Epithelial cell of esophagus (primary cell): Measurements from ENCODE around the gene MCM5.

Source experiments
- DNase-seq: peaks from one replicate; pipeline ENCODE4 v3.0.0; 2010; ENCODE audit warnings: low read depth
- H3K4me3 ChIP-seq: 2 replicates; pipeline ENCODE4 v1.5.1; 2011; ENCODE audit warnings: mild to moderate bottlenecking, low read length, control low read depth
- CTCF ChIP-seq: IDR thresholded peaks from 2 replicates; pipeline ENCODE4 v1.5.1; 2011; ENCODE audit warnings: low read depth, mild to moderate bottlenecking, low read length, control low read depth, inconsistent platforms; ENCODE audit not compliant: insufficient read depth; ENCODE audit errors: missing control alignments

MCM5 gene

GRCh38 chr22:35369996-35370395 lies 29.9 kb upstream of the MCM5 start:
- H3K4me3 ChIP-seq: no peak overlapping the region
- no peak for DNase-seq
- TF ChIP-seq CTCF: no peak

- TF ChIP-seq CTCF: no peak
- no peak for DNase-seq
These were observed 26.2 kb upstream of the MCM5 start for GRCh38 chr22:35373781-35374180.

GRCh38 chr22:35375031-35375430 lies 24.9 kb upstream of the MCM5 start:
- TF ChIP-seq CTCF: no peak
- H3K4me3 ChIP-seq: no peak overlapping the region
- no peak for DNase-seq

More at GRCh38 chr22:35373781-35374180, 26.2 kb upstream of the MCM5 start:
- H3K4me3 ChIP-seq: no peak overlapping the region

GRCh38 chr22:35375526-35375925 lies 24.4 kb upstream of the MCM5 start:
- TF ChIP-seq CTCF: no peak
- no peak overlapping the region for H3K4me3 ChIP-seq
- DNase-seq: no peak

- peak; percentile 94 for DNase-seq
- no peak for TF ChIP-seq CTCF
- H3K4me3 ChIP-seq: no peak overlapping the region
These were observed 23.0 kb upstream of the MCM5 start for GRCh38 chr22:35376728-35377472.

- no peak for TF ChIP-seq CTCF
- no peak for DNase-seq
- H3K4me3 ChIP-seq: no peak overlapping the region
These were observed 22.2 kb upstream of the MCM5 start for GRCh38 chr22:35377735-35378134.

GRCh38 chr22:35378621-35379020 lies 21.3 kb upstream of the MCM5 start:
- no peak for DNase-seq
- TF ChIP-seq CTCF: no peak
- no peak overlapping the region for H3K4me3 ChIP-seq
